ENCODE data around the gene PRR29.
"Not testable (repeated sequence)": the region's sequence is repeated elsewhere in the genome, so short reads cannot be mapped to it uniquely, and the experiment has no call there.

The PRR29 gene

GRCh38 chr17:64009571-64010402, 11.6 kb downstream of the PRR29 start:
- no peak overlapping the region for H3K27ac ChIP-seq
- no peak for TF ChIP-seq ZFX (IDR thresholded peaks at IDR 0.05)

- H3K27ac ChIP-seq: no peak overlapping the region
- TF ChIP-seq CTCF (conservative IDR thresholded peaks at IDR 0.05): no peak
- no peak for TF ChIP-seq ZFX (IDR thresholded peaks at IDR 0.05)
Observed at GRCh38 chr17:64015447-64015846, 17.3 kb downstream of the PRR29 start.

GRCh38 chr17:64016231-64016784, 18.2 kb downstream of the PRR29 start:
- no peak overlapping the region for H3K27ac ChIP-seq
- TF ChIP-seq CTCF (conservative IDR thresholded peaks at IDR 0.05) (no peak; the same call in 1 of the 2 replicates), ZFX (IDR thresholded peaks at IDR 0.05) (no peak)

- TF ChIP-seq CTCF (conservative IDR thresholded peaks at IDR 0.05) (no peak), ZFX (IDR thresholded peaks at IDR 0.05) (no peak)
- no peak overlapping the region for H3K27ac ChIP-seq
Observed at GRCh38 chr17:64016974-64017373, 18.8 kb downstream of the PRR29 start.

- H3K27ac ChIP-seq: no peak overlapping the region
- no peak for TF ChIP-seq ZFX (IDR thresholded peaks at IDR 0.05)
- peak; percentile 53 for TF ChIP-seq CTCF (conservative IDR thresholded peaks at IDR 0.05)
Observed at GRCh38 chr17:64017381-64017980, 19.3 kb downstream of the PRR29 start.

GRCh38 chr17:64019551-64019961, 21.4 kb downstream of the PRR29 start:
- not testable (repeated sequence) for H3K27ac ChIP-seq

- no peak for TF ChIP-seq ZFX (IDR thresholded peaks at IDR 0.05)
- no peak for TF ChIP-seq CTCF (conservative IDR thresholded peaks at IDR 0.05)
- no peak within 1 kb of the TSS for H3K27ac ChIP-seq
Observed at GRCh38 chr17:64020056-64020766, 22.1 kb downstream of the PRR29 start, which contains the start of gene ICAM2. Gene ICAM2, minus strand, starts transcription at chr17:64020633. Its CDS starts 13,942 bp downstream, at chr17:64006691.

GRCh38 chr17:64022611-64023063, 24.5 kb downstream of the PRR29 start:
- H3K27ac ChIP-seq: no peak overlapping the region
- TF ChIP-seq CTCF (conservative IDR thresholded peaks at IDR 0.05): no peak
- TF ChIP-seq ZFX (IDR thresholded peaks at IDR 0.05): no peak

Measured in C4-2B (cell line).